HG03064 (cell line): ENCODE measurements around the gene ST7L.

Experiments
- ATAC-seq: cut with Tn5 transposase; IDR thresholded peaks from one replicate; pipeline ENCODE4 v1.9.1; 2021; ENCODE audit warnings: low read depth; ENCODE audit not compliant: unreplicated experiment

ST7L gene

DNA sequence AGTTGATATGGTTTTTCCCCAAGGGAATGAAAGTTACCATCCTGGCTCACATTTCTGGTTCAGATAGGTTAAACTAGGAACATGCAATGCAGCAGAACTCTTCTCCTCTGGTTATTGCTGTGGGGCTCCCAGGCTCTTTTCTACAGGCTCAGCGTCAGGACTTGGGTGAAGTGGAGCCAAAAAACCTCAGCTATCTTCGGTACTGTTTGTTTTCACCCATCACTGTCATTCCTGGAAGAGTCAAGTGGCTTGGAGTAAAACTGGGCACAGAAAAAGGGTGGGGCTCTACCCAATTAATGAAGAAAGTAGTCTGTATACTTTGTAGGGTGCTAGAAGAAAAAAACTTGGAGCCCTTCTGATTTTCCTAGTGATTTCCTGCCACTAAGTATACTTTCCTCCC, 100.8 kb downstream of the ST7L start:
- no peak for ATAC-seq

- ATAC-seq: no peak
Measured at GRCh38 chr1:112517646-112518045, 101.3 kb downstream of the ST7L start.

DNA sequence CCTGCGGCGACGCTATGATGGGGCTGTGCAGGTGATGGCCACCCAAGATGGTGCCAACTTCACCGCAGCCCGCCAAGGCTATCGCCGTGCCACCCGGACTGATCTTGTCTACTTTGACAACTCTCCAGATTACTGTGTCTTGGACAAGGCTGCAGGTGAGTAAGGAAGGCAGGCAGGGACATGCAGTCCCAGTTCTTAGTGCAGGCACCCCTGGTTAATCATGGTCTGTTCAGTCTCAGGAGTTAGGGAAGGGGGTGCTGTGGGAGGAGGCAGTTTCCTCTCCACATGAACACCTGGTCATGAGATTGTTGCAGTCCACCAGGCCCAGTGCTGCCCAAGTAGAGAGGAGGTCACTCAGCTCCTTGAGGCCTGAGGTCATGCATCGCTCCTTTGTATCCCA, 101.7 kb downstream of the ST7L start:
- ATAC-seq: no peak

GRCh38 chr1:112516141-112516540, 102.8 kb downstream of the ST7L start:
- no peak for ATAC-seq

GRCh38 chr1:112515311-112516009, 103.5 kb downstream of the ST7L start:
- no peak for ATAC-seq

- ATAC-seq: no peak
Measured at GRCh38 chr1:112514901-112515300, 104.0 kb downstream of the ST7L start.

DNA sequence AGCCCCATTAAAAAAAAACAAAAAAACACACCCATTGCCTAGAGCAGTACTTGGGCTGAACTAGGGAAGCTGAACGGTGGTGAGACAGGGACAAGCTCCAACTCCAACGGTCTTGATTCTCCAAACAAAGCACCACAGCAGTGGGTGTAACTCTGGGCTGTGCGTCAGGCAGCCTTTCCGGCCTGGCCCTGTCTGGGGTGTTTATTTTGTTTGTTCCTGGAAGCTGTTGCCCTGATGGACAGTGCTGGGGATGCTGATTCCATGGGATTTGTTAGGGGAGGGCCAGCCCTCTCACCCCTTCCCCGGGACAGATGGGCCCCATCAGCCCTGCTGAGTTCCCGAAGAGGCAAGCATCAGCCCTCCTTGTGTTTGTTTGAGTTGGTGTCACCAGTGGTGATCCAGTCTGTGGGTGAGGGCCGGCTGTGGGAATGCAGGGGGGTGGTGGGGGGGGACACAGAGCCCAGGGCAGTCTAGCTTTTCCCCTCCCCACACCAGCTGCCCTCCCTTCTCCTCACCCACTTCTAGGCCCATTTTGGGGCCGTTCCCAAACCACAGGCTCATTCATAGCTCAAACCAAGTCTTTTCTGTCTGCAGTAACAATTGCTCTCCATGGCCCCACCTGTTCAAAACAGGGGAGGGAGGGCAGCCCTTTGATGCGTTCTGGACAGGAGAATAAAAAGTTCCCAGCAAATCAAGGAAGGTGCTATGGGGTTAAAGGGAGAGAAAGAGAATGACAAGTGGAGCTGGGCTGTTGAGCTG, 105.7 kb downstream of the ST7L start:
- ATAC-seq: no peak

DNA sequence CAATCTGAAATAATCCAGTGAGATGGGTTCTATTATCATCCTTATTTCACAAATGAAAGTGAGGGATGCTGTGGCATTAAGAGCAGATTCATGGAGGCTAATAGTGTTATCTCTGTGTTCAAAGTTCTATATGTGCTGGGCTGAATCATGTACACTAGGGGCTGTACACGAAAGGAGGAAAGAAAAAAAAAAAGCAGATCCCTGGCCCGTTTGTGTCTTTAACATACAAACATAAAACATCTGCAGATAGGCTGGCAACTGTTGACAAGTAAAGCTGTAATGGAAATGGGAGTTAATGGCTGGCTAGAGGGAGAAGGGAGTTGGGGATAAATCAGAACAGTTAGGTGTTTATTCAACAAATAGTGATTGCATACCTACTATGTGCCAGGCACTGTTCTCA, 107.0 kb downstream of the ST7L start:
- no peak for ATAC-seq

- no peak for ATAC-seq
Measured at GRCh38 chr1:112510340-112510739, 108.6 kb downstream of the ST7L start.

DNA sequence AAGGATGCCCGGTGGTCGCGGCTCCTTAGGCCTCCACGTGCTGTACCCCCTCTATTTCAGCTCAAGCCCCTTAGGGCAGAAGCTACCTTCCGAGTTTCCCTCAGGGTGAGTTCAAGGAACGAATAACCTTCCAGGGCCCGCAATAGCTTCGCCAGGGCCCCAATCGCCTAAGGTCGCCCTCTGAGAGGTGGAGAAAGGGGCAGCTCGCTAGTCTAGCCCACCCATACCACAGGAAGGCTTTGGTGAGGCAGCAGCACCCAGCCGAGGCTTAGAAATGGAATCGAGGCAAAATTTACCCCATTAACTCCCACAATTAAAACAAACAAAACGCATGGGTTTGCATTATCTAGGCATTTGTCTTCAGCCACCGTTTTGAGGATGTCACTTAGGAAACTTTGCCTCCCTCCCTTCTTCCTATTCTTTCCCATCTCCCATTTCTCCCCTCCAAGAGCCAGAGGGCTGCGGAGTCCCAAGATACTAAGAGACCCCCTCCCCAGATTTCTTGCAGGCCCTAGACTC, 109.2 kb downstream of the ST7L start:
- no peak for ATAC-seq

DNA sequence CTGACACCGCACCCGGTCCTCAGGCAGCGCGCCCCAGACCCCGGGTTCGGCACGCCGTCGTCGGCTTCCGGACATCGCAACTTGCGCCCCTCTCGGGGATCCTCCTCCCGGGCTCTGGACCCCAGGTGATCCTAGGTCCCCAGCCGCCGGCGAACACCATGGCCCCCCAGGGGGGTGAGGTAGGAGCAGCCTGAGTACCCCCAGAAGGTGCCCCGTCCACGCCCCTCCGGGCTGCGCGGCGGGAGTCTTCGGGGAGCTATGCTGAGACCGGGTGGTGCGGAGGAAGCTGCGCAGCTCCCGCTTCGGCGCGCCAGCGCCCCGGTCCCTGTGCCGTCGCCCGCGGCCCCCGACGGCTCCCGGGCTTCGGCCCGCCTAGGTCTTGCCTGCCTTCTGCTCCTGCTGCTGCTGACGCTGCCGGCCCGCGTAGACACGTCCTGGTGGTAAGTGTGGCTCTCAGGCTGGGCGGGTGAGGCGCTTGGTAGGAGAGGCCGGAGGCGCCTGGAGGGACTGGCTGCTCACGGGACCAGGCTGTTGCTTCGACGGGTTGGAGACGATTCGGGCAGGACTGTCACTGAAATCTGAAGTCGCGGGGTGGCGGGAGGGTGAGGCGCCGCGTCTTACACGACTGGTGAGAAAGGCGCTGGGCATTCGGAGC, 109.8 kb downstream of the ST7L start:
- ATAC-seq: no peak

DNA sequence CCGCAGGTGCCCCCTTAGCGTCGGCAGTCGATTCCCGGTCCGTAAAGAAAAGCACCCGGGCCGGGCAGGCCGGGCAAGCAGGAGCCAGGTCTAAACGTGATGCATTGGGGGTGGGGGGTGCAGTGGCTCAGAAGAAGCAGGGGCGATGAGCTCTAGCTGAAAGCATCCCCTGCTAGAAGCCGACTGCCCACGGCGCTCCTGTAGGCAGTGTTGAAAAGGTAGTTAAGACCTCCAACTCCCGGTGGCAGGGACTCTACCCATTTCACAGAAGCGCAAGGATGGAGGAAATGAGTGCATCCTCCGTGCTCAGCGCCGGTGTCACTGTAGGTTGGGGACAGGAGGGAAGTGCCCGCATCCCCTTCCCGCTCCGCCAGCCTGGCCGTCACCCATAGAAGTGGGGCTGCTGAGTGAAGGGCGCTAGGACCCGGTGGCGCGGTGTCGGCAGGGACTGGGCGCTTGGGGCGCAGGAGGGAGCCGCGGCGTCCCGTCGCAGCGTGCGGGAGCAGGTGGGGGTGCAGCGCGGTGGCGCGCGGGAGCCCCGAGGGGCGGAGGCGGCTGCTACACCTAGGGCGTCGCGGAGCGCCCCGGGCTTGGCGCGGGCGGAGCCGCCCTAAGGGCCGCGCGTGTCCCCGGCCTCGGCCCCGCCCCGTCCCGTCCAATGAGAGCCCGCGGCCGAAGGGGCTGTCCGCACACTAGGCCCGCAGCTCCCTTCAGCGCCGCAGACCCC, 110.5 kb downstream of the ST7L start, which contains the start of gene WNT2B:
Gene WNT2B, plus strand, starts transcription at position 688 of the 727 bp plus-strand sequence. CDS start 298 bp downstream, outside the sequence.
- ATAC-seq: no peak

DNA sequence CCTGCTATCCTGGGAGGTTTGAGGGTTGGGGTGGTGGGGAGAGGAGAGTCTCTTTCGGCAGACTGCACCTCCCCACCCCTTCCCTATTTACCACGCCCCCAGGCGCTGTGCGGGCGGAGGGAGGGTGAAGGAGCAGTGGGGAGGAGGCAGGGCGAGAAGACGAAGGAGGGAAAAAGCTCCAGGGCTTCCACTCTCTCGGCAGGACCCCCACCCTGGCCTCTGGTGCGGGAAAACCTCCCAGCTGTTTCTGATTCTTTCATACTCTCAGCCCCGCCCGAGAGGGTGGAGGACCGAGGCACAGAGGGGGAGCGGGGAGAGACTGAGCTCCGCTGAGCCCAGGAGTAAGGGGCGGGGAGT, 111.0 kb downstream of the ST7L start:
- no peak for ATAC-seq

DNA sequence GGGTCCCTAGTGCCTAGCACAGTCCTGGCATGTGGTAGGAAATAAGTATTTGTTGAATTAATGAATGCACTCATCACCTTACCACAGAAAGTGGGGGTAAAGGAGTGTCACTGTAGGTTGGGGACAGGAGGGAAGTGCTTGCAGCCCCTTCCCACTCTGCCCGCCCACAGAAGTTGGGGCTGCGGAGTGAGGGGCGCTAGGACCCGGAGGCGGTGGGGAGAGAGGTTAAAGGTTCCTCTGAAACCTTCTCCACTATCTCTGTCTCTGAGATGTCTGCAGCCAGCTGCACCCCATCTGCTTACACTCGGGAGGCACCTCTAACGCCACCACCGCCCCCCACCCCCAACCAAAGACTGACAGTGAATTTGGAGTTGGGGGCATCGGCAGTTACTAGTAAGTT, 111.6 kb downstream of the ST7L start:
- no peak for ATAC-seq

DNA sequence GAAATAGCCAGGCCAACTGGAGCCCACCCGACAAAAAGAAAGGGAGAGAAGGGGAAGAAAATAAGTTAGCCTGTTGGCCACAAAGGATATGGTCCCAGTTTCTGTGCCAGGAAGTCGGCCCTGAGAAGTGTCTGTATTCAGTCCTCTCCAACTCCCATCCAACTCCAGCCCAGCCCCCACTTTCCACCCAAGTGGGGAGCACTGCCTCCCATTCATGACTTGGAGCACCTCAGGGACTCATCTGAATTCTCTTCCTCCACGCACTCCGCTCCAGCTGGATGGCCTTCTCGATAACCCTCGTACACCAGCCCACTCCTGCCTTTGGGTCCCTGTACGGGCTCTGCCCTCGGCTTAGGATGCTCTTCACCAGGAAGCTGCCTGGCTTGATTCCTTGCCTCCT, 112.2 kb downstream of the ST7L start:
- ATAC-seq: no peak

GRCh38 chr1:112506306-112506705, 112.6 kb downstream of the ST7L start:
- ATAC-seq: no peak

DNA sequence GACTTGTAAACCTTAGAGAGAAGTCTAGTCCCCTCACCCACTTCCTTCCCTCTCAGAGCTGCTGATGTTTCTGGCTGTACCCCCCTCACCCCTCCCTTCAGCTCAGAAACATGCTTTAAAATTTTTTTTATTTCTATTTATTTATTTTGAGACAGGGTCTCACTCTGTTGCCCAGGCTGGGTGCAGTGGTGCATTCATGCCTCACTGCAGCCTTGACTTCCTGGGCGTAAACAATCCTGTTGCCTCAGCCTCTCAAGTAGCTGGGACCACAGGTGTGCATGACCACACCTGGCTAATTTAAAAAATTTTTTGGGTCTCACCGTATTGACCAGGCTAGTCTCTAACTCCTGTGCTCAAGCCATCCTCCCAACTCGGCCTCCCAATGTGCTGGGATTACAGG, 113.1 kb downstream of the ST7L start:
- ATAC-seq: no peak

GRCh38 chr1:112505400-112505785, 113.5 kb downstream of the ST7L start:
- ATAC-seq: no peak

DNA sequence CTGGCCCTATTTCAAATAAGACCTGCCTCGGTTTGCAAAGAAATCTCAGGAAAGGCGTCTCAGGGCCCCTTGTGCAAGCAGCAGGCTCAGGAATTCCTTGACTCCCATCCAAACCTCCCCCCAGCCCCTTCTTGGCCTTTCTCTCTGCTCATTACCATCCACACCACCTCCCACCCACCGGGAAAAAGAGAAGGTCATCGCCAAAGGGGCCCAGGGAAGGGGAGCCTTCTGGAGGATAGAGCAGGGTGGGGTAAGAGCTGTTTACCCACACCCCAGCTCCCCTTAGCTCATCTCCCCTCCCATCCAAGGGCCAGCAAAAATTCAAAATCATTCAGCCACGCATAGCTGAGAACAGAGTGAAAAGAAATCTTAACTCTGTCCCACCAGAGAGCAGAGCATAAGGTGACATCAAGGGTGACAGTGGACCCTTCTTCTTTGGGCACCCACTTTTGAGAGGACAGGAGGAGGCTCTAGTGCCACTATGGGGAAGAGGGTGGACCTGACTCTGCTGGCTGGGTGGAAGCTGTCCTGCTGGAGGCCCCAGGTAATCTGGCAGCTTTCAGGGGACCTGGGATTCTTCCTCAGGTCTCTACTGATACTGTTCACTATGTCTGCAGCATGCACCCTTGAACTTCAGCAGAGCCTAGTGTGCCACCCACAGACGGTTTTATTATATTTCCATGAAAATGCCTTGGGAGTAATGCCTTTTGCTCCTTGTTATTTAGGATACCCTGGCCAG, 114.1 kb downstream of the ST7L start:
- ATAC-seq: no peak

GRCh38 chr1:112504001-112504660, 114.8 kb downstream of the ST7L start:
- ATAC-seq: no peak
